GM18858 (cell line): Measurements from ENCODE around the gene AMPD1.

Source experiments
- ATAC-seq: cut with Tn5 transposase; IDR thresholded peaks from one replicate; pipeline ENCODE4 v1.9.1; 2021; ENCODE audit not compliant: unreplicated experiment

Gene AMPD1

GRCh38 chr1:114695430-114696058 lies at the start of gene AMPD1:
Gene AMPD1 (minus strand): TSS chr1:114695546. CDS start chr1:114695471, 75 bp downstream.
- no peak for ATAC-seq

DNA sequence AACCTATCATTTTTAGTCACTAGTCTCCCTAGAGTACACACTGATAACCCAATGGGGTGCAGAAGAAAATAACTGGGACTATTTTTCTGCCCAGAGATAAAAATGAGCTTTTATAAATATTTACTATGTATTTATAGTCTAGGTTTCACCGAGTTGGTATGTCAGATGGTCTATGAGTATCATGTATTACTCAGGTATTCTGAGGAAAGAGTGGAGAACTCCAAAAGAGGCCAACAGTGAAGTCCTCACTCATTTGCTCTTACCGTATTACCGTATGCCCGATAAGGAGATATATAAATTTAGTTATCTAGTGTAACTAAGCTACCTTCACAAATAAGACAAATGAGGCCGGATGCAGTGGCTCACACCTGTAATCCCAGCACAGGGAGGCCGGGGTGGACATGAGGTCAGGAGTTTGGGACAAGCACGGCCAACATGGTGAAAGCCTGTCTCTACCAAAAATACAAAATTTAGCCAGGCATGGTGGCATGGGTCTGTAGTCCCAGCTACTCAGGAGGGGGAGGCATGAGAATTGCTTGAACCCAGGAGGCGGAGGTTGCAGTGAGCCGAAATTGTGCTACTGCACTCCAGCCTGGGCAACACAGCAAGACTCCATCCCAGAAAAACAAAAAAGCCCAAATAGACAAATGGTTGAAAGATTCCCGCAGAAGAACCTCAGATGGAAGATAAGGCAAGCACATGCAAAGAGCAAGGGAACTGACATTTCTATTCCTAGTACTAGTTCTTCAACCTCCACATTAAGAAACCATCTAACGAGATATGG lies 46.8 kb upstream of the AMPD1 start:
- ATAC-seq, result no peak

GRCh38 chr1:114740331-114740730 lies 45.0 kb upstream of the AMPD1 start:
- ATAC-seq, result no peak

DNA sequence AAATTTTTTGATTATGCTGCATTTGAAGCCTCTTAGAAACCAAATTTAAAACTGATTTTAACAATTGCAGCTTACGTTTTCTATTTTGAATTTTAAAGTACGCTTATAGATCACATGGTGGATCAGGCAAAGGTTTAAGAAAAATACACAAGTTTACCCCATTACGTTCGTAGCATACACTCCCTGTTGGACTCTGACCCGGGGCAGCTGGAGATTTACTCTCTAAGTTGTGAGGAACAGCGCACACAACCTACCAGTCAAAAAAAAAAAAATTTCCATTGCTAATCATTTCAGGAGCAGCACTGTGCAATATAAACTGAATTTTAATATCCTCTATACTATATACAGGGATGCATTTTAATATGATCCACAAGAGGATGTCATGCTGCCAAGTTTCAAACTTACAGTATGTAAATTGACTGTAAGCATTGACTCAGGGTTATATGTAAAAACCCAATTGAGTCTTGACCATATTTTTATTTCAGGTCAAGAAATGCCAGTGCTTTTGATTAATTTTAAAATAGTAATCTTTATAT lies 42.0 kb upstream of the AMPD1 start:
- no peak for ATAC-seq

- no peak for ATAC-seq
These were observed 40.1 kb upstream of the AMPD1 start for GRCh38 chr1:114735479-114735878.

- ATAC-seq, result no peak
These were observed 34.4 kb upstream of the AMPD1 start for GRCh38 chr1:114729782-114730181.

DNA sequence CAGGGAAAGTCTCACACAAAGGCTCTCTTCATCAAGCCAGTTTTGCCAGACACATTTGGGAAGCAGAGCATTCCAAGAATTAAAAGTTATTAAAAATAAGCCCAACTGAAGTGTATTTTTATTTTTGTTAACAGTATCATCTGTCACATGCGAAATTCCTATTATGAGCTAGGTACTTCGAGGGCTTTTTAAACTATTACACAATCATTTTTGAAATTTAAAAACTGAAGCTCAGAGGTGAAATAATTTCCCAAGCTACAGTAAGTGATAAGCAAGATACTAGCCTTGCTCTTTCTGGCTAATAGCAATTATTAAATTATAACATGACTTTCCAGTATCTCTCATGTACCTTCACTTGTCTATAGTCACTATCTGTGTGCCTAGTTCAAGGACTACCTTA lies 33.2 kb upstream of the AMPD1 start:
- ATAC-seq, result no peak

GRCh38 chr1:114725230-114725629 lies 29.9 kb upstream of the AMPD1 start:
- no peak for ATAC-seq

DNA sequence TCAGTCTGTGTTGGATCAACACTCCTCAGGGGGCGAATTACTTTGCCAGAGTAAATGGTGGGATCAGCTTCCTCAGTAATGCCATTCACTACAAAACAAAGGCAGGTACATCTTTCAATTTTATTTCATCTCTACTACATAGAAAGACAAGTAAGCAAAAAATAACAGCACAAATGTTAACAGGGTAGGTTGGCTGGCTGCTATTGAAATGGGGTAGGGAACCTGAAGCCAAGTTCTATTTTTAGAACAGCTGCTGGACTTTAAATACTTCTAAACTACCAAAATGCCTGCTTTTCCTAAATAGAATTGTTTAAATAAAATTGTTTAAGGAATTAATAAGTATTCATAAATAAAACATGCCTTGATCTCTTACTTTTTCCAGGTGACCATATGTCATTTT lies 28.6 kb upstream of the AMPD1 start:
- no peak for ATAC-seq

DNA sequence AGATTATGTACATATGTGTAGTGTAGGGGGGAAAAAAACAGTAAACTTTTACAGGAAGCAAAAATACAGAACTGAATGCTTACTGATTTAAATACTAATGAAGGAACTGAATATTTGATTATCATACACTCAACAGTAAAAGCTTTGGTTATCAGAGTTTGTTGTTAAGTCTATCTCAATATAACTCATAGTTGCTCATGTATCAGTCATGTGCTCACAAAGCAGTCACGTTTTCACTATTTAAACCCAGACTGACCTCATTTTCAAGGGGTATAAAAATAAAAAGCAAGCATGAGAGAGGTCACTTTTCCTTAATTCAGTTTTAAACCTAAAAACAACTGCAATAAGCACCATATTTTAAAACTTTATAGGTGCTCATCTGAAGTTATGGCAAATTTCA lies 28.1 kb upstream of the AMPD1 start:
- ATAC-seq, result no peak

GRCh38 chr1:114720492-114720891 lies 25.1 kb upstream of the AMPD1 start:
- no peak for ATAC-seq

DNA sequence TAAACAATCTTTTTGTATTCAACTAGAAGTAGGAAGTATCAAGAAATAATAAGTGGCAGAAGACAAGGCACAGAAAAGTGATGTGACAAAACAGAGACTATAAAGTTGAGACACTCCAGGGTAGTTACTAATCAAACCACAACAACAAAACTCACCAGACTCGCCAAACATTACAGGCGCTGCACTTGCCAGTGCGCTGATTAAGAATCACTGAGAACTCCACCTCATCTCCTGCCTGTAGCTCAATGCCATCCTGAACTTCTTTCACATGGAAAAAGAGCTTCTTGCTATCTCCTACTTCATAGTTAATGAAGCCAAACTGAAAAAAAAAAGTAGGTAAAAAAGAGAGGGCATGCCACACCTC lies 24.1 kb upstream of the AMPD1 start:
- ATAC-seq, result no peak

- no peak for ATAC-seq
These were observed 23.5 kb upstream of the AMPD1 start for GRCh38 chr1:114718661-114719423.

GRCh38 chr1:114716304-114717170 lies 21.2 kb upstream of the AMPD1 start, which contains the start of gene NRAS:
Gene NRAS (minus strand): TSS chr1:114716771. CDS start chr1:114716160, 611 bp downstream.
- ATAC-seq, result peak; percentile 93

DNA sequence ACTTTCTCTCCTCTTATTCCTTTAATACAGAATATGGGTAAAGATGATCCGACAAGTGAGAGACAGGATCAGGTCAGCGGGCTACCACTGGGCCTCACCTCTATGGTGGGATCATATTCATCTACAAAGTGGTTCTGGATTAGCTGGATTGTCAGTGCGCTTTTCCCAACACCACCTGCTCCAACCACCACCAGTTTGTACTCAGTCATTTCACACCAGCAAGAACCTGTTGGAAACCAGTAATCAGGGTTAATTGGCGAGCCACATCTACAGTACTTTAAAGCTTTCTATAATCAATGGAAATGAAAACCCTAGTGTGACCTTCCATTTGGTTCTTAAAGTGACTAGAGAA lies 20.6 kb upstream of the AMPD1 start:
- ATAC-seq, result no peak

GRCh38 chr1:114712977-114713376 lies 17.6 kb upstream of the AMPD1 start:
- no peak for ATAC-seq

- ATAC-seq, result no peak
These were observed 15.0 kb upstream of the AMPD1 start for GRCh38 chr1:114710360-114710759.

GRCh38 chr1:114707604-114708003 lies 12.3 kb upstream of the AMPD1 start:
- ATAC-seq, result no peak

DNA sequence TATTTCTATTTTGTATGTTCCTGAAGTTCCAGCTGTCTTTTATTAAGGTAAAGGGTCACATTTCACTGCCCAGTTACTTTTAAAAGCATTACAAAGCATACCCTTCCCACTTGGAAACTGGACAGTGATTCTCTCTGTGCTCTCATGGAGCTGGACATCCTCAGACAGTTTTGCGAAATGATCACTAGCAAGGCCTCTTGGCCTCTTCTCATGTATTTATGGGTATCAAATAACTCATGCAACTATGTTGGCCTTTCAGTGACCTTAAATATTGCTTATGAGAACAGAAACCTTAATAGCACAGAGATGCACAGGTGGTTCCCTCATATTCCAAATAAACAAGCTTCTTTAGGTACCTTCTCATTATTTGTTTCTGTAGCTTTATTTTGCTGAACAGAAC lies 7.9 kb upstream of the AMPD1 start:
- no peak for ATAC-seq

DNA sequence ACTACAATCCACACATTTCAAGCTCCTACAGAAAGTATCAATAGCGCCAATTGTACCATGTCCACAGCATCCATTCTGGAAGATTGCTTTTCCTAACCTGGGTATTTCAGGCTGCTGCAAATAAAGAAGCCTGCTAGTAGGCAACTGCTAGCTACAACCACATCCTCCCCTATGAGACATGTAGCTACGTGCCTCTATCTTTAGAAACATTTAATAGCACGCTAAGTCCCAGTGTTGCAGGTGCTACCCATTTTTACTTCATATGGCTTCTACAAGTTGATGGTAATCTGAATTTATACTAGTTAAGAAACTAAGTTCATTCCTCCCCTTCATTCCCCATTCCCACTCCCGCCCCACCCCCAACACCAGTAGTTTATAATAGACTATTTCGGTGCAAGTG lies 7.4 kb upstream of the AMPD1 start:
- no peak for ATAC-seq

- no peak for ATAC-seq
These were observed 6.6 kb upstream of the AMPD1 start for GRCh38 chr1:114701931-114702330.
